HG02943 (cell line): ENCODE measurements around the gene PRKCA.

Experiments
- ATAC-seq: cut with Tn5 transposase; IDR thresholded peaks from one replicate; pipeline ENCODE4 v1.9.1; 2021; ENCODE audit warnings: mild to moderate bottlenecking, low read depth, moderate library complexity; ENCODE audit not compliant: unreplicated experiment

Gene PRKCA

GRCh38 chr17:66495035-66495434, 192.6 kb downstream of the PRKCA start:
- no peak for ATAC-seq

DNA sequence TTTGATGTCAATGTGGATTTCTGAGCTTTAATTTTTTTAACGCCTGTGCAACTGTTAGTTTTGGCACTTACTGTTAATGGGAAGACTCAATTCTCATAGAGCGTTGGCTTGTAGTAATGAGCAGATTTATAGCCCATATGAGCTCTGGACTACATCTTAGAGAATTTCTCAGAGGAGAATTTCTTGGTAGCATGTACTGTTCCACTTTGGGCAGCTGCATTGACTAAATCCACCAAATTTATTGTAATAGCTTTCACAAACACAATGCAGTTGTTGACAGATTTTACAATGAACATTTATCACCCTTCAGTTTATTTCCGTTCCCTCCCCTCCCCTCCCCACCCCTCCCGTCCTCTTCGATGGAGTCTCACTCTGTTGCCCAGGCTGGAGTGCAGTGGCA, 193.9 kb downstream of the PRKCA start:
- ATAC-seq: no peak

- no peak for ATAC-seq
Observed at GRCh38 chr17:66498580-66498979, 196.2 kb downstream of the PRKCA start.

DNA sequence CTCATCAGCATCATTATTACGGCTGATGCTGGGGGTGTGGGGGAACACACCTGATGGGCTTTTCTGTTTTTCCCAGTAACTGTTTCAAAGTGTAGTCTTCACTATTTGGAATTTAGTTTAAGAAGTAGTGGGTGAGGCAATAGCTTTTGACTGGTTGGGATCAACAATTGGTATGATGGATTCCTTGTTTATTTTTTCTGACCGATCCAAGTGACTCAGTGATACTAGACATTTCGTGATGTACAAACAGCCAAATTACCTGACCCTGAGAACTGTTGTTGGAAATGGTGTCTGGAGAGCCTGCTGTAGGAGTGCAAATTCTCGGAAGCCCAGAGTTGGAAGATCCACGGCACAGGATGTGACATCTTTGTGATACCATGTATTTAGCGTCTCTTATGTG, 204.2 kb downstream of the PRKCA start:
- no peak for ATAC-seq

GRCh38 chr17:66507103-66507923, 204.9 kb downstream of the PRKCA start:
- no peak for ATAC-seq

- ATAC-seq: no peak
Observed at GRCh38 chr17:66507982-66508760, 205.8 kb downstream of the PRKCA start.

DNA sequence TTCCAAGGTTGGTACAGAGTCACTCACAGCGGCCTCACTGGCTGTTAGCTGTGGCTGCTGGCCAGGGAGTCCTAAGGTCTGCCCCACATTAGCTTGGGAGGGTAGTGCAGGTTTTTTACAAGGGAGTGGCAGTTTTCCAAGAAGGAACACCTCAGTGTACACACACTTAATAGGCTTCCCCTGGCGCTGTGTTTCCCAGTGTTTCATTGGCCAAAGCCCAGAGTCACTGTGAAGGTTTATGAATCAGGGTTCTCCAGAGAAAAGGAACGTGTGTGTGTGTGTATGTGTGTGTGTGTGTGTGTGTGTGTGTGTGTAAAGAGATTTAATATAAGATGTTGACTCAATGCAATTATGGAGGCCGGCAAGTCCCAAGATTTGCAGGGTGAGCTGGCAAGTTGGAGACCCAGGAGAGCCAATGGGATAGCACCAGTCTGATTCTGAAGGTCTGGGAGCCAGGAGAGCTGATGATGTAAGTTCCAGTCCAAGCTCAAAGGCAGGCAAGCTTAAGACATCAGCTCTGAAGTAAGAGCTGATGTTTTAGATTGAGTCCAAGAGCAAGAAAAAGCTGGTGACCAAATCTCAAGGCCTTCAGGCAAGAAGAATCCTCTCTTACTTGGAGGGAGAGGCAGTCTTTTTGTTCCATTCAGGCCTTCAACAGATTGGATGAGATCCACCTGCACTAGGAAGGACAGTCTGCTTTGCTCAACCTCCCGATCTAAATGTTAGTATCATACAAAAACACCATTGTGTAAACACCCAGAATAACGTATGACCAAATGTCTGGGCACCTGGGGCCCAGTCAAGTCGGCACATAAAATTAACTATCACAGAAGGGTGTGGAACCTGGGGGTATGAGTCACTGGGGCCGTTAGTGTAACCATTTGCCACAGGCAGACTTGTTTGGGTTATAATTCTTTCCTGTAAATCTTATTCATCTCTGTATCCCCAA, 206.8 kb downstream of the PRKCA start:
- ATAC-seq: no peak

- ATAC-seq: no peak
Observed at GRCh38 chr17:66509926-66510325, 207.5 kb downstream of the PRKCA start.

DNA sequence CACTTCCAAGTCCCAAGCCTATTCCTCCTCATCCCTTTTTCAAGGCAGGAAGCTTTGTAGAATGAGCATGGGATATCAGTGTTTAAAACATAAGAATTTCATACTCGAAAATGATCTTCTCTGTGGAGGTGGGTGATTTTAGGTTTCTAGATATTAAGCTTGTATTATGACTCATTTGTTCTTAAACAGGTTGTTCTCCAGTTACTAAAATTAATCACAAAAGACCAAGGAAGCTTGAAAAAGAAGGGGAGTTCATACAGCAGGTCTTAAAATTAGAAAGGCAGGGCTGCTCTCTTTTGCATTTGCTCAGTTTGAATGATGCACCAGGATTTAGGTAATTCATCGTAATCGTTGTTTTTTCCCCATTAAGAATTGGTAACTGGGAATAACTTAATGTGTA, 208.7 kb downstream of the PRKCA start:
- ATAC-seq: no peak

- ATAC-seq: no peak
Observed at GRCh38 chr17:66514227-66514806, 211.9 kb downstream of the PRKCA start.

DNA sequence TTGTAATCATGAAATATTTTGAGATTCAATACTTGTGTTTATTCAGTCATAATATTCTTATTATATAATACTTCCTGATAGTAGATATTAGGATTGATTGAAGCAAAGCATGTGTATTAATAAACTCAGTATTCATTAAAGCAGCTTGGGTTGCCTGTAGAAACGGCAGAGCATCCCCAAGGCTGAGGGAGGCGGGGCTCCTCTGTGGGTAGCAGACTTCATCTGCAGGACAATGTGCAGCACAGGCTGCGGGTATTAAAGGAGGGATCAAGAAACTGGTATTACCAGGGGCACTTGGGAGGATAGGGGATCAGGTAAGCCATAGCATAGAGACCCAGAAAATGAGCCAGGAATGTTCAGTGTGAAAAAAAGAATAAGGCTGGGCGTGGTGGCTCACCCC, 213.6 kb downstream of the PRKCA start:
- ATAC-seq: no peak

GRCh38 chr17:66517336-66518009, 215.1 kb downstream of the PRKCA start:
- no peak for ATAC-seq

DNA sequence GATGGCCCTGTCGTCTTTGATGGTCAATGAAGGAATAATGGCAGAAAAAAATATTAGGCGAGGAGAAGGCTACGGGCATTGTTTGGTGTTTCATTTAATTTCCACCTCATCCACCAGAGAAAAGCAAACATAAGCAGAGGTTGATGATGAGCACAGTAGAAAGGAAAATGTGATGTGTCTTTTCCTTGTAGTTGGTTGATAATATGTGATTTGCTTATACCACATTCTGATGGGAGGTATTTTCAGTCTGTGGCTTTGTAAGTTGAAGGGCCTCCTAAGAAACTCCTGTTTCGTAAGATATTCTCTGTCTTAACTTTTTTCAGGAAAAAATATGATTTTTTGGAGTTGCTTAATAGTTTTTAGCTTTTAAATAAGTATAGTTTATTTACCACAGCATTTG, 215.7 kb downstream of the PRKCA start:
- no peak for ATAC-seq

DNA sequence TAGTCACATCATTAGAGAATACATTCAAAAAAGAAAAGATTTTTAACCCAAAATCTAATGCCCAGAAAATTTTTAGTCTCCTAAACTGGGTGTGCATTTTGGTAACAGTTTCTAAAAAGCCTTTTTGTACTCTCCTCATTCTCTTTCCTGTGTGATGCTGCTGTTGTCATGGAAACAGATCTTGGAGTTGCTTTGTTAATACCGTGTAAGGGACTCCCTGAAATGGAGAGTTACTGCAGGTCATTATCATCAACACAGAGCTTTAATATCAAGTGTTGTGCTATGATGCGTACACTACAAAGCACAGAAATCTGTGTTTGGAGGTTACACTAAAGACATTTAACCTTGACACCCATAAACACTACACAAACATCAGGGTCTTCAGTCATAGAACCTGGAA, 216.3 kb downstream of the PRKCA start:
- no peak for ATAC-seq

DNA sequence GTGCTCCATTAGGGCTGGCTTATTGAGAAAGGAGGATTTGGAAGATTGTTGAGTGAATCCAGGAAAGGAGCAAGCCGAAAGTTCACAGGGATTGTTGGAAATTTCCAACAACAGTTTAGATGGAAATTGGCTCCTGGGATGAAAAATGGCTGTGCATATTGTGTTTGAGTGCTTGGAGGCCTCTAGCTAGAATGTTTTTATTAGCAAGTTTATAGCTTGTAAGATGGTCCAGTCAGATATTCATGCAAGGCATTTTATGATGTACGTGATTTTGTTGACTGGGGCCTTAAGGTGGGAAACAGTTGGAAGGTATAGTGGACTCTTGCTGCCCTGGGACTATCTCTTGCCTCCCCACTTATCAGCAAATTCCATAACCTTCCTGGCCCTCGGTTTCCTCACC, 216.7 kb downstream of the PRKCA start:
- ATAC-seq: no peak

DNA sequence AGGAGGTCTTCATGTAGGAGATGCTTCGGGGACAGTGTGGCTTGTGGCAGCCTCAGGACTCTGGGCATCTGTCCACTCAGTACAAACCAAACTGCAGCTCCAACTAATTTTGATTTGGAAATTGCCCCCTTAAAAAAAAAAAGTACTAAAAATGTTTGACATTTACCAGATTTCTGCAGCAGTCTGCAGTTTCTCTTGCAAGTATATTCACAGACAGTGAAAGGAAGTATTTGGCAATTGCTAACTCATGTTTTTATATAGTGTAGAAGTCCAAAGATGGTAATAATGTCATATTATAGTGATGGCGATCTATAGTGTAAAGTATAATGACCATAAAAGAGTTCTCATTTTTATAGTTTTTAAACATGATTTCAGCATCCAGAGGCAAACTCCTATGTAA, 218.6 kb downstream of the PRKCA start:
- no peak for ATAC-seq

DNA sequence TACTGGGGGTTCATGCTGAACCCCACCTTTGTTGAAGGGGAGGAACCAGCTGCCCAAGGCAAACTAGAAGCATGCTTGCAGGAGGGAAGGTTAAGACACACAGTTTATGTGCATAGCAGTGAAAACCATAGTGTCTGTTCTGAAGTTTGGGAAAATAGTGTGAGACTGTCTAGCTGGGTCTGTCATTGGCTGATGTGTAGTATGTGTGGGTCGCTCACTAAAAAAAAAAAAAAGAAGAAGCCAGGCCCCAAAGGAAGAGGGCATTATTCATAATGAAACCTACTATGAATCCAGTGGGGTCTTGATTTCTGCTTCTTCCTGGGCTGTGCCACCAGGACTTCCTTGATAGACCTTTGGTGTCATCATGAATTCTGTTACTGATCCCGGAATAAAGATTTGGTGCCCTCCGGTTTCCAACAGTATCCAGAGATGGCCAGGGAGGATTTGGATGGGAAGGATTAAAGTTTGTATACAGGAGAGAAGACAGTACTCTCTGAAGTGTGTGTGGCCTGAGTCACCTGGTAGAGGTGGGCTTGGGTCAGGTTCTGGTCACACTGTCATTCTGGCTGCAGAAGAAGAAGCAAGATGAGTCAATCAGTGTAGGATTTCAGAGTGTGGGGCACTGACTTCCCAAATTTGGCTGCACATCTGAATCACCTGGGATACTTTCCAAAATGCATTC, 220.3 kb downstream of the PRKCA start:
- ATAC-seq: no peak

GRCh38 chr17:66523378-66524200, 221.2 kb downstream of the PRKCA start:
- ATAC-seq: no peak
